Measurements from ENCODE around the gene P2RX1.

GRCh38 chr17:3955673-3955988 lies 39.4 kb upstream of the P2RX1 start:
- TF ChIP-seq CTCF (IDR thresholded peaks at IDR 0.05) (no peak), POLR2A (IDR thresholded peaks at IDR 0.05) (no peak)
